Gastroesophageal sphincter (tissue), 4 donors: ENCODE data around the gene ACIN1. TPM values are rescaled to one million over a fixed set of nuclear protein-coding genes. Genes with fewer than 3 reads are reported as not detected.

ENCODE experiments used
- ATAC-seq: fragments of 150-250 bp; one replicate; pipeline ENCODE4 v1.9.1; 2016; ENCODE audit warnings: mild to moderate bottlenecking, moderate library complexity
- H3K27ac ChIP-seq, 4 donors: fragments of 200-600 bp; sonication (generic) in 3 of 4; 1 replicate in 3 of 4; 2 replicates in 1 of 4; pipeline ENCODE4 v1.5.1; 2016 to 2019
- H3K27me3 ChIP-seq: fragments of 200-600 bp; sonication (generic); one replicate; pipeline ENCODE4 v1.5.1; 2019
- H3K36me3 ChIP-seq, 2 donors: fragments of 200-600 bp; sonication (generic); one replicate each; pipeline ENCODE4 v1.5.1; 2019; ENCODE audit warnings: control low read depth in 1 of 2
- H3K4me1 ChIP-seq, 3 donors: fragments of 200-600 bp; sonication (generic); 1 replicate in 2 of 3; 2 replicates in 1 of 3; pipeline ENCODE4 v1.5.1; 2016 to 2019; ENCODE audit warnings: control low read depth in 2 of 3
- H3K4me3 ChIP-seq, 2 donors: fragments of 200-600 bp; sonication (generic); one replicate each; pipeline ENCODE4 v1.5.1; 2019; ENCODE audit warnings: mild to moderate bottlenecking in 1 of 2, moderate library complexity in 1 of 2
- H3K9me3 ChIP-seq, 3 donors: fragments of 200-600 bp; sonication (generic); one replicate each; pipeline ENCODE4 v1.5.1; 2017 to 2019; ENCODE audit warnings: control low read depth in 2 of 3
- CTCF ChIP-seq, 4 experiments: fragments of 200-600 bp in 2 of 4; fragments of 450-650 bp in 2 of 4; sonication (generic) in 1 of 4; IDR thresholded peaks; one replicate each; pipeline ENCODE4 v1.5.1; 2017 to 2019; ENCODE audit warnings: antibody characterized with exemption in 4 of 4, mild to moderate bottlenecking in 2 of 4, moderate library complexity in 2 of 4
- EP300 ChIP-seq: sonication (generic); formaldehyde crosslinking; IDR thresholded peaks from one replicate; pipeline ENCODE4 v1.6.1; 2017; ENCODE audit warnings: antibody characterized with exemption, mild to moderate bottlenecking
- POLR2A ChIP-seq, 2 donors: fragments of 450-650 bp; IDR thresholded peaks; one replicate each; pipeline ENCODE4 v1.6.1; 2017; ENCODE audit warnings: antibody characterized with exemption in 2 of 2, mild to moderate bottlenecking in 2 of 2, moderate library complexity in 1 of 2
- POLR2AphosphoS5 ChIP-seq: sonication (generic); formaldehyde crosslinking; IDR thresholded peaks from one replicate; pipeline ENCODE4 v1.6.1; 2017; ENCODE audit warnings: antibody characterized with exemption
- WGBS, 2 donors: methylation state at CpG; one replicate each; pipeline ENCODE4 v1.1.5; 2018; ENCODE audit warnings: low coverage in 1 of 2; 5-methylcytosine and 5-hydroxymethylcytosine counted together
- total RNA-seq, 4 donors: library from RNA; depleted of rRNA; stranded (reverse); fragments of >200 nt; gene quantifications; one replicate each; pipeline ENCODE4 v1.1.0, GENCODE V29; 2016

ACIN1 gene
- total RNA-seq, 4 donors from 2014 or later = 55.7 to 121 (median 91.8) TPM

- TF ChIP-seq CTCF (IDR thresholded peaks at IDR 0.05) (no peak), POLR2A (IDR thresholded peaks at IDR 0.05) (no peak), EP300 (no peak), POLR2AphosphoS5 (no peak)
- H3K4me1 ChIP-seq = peaks cover 0 to 46% (median 5%) of the 10 kb centered on the region in 3 donors
- peaks cover 0 to 91% of the 10 kb centered on the region in 2 donors for H3K36me3 ChIP-seq
- ATAC-seq = no peak
- H3K27me3 ChIP-seq = no peaks in the 10 kb centered on the region
- no peak overlapping the region for H3K27ac ChIP-seq
- no peak overlapping the region for H3K4me3 ChIP-seq
- WGBS, 2 donors = 66 to 73% methylated on average over 2 of the region's 2 CpGs
- H3K9me3 ChIP-seq = no peaks in the 10 kb centered on the region
Observed at GRCh38 chr14:23028799-23029198, 66.1 kb downstream of the ACIN1 start.

- H3K9me3 ChIP-seq = no peaks in the 10 kb centered on the region
- no peak for TF ChIP-seq POLR2A (IDR thresholded peaks at IDR 0.05)
- TF ChIP-seq CTCF (IDR thresholded peaks at IDR 0.05) = no peak
- TF ChIP-seq EP300 = no peak
- H3K36me3 ChIP-seq = peaks cover 0 to 65% of the 10 kb centered on the region in 2 donors
- no peak overlapping the region for H3K4me3 ChIP-seq
- H3K4me1 ChIP-seq = peaks cover 0 to 19% (median 0%) of the 10 kb centered on the region in 3 donors
- 31 to 95% methylated on average over 3 of the region's 4 CpGs for WGBS, 2 donors
- H3K27ac ChIP-seq = no peak overlapping the region
- no peak for ATAC-seq
- no peaks in the 10 kb centered on the region for H3K27me3 ChIP-seq
Observed at GRCh38 chr14:23025151-23025814, 69.7 kb downstream of the ACIN1 start.

- H3K36me3 ChIP-seq = peaks cover 0 to 59% of the 10 kb centered on the region in 2 donors
- H3K4me1 ChIP-seq = peaks cover 0 to 19% (median 0%) of the 10 kb centered on the region in 3 donors
- 60% methylated on average over 7 of the region's 7 CpGs; no CpG with 5 or more reads in 1 of the 2 donors for WGBS, 2 donors
- no peak for ATAC-seq
- no peaks in the 10 kb centered on the region for H3K27me3 ChIP-seq
- H3K9me3 ChIP-seq = no peaks in the 10 kb centered on the region
- TF ChIP-seq CTCF (IDR thresholded peaks at IDR 0.05) = no peak
- TF ChIP-seq POLR2A (IDR thresholded peaks at IDR 0.05) = no peak
- TF ChIP-seq POLR2AphosphoS5 = no peak
- no peak overlapping the region for H3K4me3 ChIP-seq
- no peak overlapping the region for H3K27ac ChIP-seq
Observed at GRCh38 chr14:23024612-23025075, 70.3 kb downstream of the ACIN1 start.

- H3K9me3 ChIP-seq = no peaks in the 10 kb centered on the region
- H3K36me3 ChIP-seq = peaks cover 0 to 50% of the 10 kb centered on the region in 2 donors
- 83 to 86% methylated on average over 1 to 2 of the region's 2 CpGs for WGBS, 2 donors
Observed at GRCh38 chr14:23023795-23024152, 71.2 kb downstream of the ACIN1 start.

More at GRCh38 chr14:23023795-23024152, 71.2 kb downstream of the ACIN1 start:
- peaks cover 0 to 11% (median 0%) of the 10 kb centered on the region in 3 donors for H3K4me1 ChIP-seq
- no peak overlapping the region for H3K27ac ChIP-seq
- H3K4me3 ChIP-seq = no peak overlapping the region
- TF ChIP-seq POLR2A (IDR thresholded peaks at IDR 0.05) (no peak), POLR2AphosphoS5 (no peak), CTCF (IDR thresholded peaks at IDR 0.05) (no peak), EP300 (no peak)
- no peaks in the 10 kb centered on the region for H3K27me3 ChIP-seq
- no peak for ATAC-seq
